GM19372 (cell line): ENCODE results near the gene BMERB1.
"Not testable (repeated sequence)": the region's sequence is repeated elsewhere in the genome, so short reads cannot be mapped to it uniquely, and the experiment has no call there.

Experiments
- ATAC-seq: cut with Tn5 transposase; IDR thresholded peaks from one replicate; pipeline ENCODE4 v1.9.1; 2021; ENCODE audit warnings: mild to moderate bottlenecking, low read depth, moderate library complexity; ENCODE audit not compliant: unreplicated experiment

The BMERB1 gene

DNA sequence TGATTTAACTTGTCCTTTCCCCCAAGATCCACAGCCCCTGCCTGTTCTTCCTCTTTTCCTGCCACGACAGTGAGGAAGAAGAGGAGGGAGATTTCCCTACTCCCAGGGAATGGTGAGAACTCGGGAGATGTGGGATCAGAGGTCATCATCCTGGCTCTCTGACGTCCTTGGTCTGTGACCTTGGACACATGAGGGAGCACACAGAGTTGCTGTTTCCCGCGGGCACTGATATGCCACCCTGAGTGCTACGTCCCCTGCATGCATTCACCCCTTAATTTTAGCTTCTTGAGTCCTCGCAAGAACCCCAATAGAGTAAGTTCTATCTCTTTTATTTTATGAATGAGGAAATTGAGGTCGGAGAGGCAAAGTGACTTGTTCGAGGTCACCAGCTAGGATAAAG is 85.4 kb downstream of the BMERB1 start:
- no peak for ATAC-seq

DNA sequence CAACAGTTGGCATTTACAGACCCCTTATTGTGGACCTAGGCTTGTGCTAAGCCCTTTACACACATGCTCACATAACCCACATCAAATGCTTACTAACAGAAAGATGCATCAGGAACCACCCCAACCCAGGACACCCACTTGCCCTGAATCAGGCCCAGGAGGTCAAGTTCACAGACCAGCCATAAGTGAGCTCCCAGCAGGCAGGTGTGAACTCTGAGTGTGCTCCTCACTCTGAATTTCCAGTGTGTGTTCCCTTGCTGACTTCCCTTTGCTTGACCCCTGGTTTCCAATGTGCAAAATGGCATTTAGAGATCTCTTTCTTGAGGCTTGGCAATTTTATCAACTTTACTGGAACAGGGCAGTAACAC is 87.0 kb downstream of the BMERB1 start:
- no peak for ATAC-seq

DNA sequence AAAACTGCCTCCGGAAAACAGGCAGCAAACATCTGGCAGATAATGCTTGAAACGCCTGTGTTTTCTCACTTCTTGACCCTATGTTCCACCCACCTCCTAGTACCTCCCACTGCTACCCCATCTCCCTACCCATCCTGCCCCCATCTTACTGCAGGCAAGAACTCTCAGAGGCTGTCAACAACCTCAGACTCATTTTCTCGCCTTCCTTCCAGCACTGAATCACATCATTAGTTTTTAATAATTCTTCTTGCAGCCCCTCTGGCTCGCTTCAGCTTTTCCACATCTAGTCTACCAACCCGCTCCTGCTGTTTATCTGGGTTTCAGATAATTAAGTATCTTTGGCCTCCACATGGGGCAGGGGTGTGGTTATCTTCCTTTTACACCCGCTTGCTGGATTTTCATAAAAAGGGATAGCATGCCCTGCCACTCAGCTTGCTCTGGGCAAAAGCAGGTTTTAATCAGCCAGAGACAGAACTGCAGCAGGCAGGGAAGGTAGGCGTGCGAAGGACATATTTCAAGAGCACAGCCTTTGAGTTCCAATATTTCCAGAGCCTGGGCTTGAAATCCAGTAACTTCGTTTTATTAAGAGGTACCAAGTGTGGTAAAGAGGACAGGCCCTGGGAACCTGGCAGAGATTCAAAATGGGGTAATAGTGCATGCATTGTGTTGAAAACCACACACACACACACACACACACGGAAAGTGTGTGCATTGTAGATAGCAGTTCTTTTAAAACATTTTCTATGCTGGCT is 87.5 kb downstream of the BMERB1 start:
- no peak for ATAC-seq

DNA sequence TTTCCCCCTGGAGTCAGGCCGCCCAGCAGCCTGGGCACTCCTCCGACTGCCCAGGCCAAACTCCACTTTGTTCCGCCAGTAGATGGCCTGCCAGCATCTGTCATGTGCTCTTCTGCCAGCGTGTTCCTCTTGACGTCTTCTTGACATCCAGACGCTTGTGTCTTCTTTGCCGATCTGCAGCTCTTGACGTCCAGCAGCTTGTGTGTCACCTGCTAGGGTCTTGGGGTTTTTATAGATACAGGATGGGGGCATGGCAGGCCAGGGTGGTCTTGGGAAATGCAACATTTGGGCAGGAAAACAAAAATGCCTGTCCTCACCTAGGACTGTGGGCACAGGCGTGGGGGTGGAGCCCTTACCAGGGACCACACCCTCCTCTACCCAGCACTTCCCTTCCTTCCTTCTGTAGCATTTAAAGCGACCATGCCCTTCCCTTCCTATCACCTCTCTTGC is 88.7 kb downstream of the BMERB1 start:
- ATAC-seq: no peak

DNA sequence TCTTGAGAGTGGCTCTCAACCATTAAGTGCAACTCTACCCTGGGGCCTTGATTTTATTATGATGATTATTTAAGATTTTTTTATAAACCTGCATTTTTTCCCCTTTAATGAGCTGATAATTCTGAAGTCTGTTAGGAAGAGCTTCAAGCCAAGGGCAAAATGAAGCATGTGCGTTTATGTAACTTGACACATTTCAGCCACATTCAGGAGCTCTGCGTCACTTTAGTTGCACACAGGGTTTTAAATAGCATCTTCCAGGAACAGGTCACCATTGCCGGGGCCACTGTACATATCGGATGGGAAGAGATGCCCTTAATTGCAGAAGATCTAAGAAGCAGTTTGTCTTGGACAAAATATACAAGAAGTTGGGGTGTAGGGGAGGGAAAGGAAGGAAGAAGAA is 89.6 kb downstream of the BMERB1 start:
- no peak for ATAC-seq

DNA sequence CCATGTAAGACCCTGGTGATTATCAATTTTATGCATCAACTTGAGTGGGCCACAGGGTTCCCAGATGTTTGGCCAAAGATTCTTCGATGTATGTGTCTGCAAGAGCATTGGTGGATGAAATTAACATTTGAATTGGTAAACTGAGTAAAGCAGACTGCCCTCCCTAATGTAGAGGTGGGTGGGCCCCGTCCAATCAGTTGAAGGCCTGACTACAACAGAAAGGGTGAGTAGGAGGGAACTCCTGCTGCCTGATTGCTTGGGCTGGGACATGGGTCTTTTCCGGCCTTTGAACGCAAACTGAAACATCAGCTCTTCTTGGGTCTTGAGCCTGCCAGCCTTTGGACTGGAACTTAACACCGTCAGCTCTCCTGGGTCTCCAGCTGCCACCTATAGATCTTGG is 90.6 kb downstream of the BMERB1 start:
- no peak for ATAC-seq

DNA sequence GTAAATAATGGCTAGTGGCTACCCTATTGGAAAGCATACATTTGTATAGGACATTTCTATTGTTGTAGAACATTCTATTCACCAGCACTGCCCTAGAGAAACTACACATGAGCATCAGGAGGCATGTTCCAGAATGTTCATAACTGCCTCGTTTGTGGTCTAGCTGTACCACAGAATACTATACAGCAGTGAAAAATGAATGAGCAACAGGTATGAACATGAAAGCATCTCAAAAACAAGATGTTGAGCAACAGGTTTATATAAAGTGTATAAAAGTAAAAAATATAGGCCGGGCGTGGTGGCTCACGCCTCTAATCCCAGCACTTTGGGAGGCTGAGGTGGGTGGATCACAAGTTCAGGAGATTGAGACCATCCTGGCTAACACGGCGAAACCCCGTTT is 91.7 kb downstream of the BMERB1 start:
- ATAC-seq: no peak

DNA sequence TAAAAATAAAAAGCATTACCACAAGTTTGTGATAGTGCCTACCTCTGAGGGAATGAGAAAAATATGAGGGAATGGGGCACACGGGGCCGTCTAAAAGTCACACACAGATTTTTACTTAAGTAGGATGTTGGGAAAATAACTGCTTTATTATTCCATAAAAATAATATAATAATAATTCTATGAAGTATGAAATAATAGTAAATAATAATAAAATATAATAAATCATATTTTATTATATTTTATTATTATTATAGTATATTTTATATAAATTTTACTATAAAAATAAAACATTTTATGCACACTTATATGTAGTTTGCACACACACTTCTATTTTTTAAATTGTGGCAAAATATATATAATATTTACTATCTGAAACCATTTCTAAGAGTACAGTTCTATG is 92.3 kb downstream of the BMERB1 start:
- no peak for ATAC-seq

DNA sequence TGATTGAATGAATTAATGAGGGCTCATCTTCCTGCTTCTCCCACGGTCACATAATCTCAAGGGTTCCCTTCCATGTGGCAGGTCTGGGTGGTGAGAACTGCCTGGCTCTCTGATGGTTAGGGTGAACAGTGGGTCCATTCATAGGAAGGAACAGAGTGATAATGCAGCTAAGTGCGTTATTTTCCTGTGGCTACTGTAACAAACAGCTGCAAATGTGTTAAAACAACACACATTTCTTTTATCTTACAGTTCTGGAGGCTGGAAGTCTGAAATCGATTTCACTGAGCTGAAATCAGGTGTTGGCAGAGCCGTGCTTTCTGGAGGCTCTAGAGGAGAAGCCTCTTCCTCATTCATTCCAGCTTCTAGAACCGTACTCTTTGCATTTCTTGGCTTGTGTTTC is 95.3 kb downstream of the BMERB1 start:
- ATAC-seq: no peak

DNA sequence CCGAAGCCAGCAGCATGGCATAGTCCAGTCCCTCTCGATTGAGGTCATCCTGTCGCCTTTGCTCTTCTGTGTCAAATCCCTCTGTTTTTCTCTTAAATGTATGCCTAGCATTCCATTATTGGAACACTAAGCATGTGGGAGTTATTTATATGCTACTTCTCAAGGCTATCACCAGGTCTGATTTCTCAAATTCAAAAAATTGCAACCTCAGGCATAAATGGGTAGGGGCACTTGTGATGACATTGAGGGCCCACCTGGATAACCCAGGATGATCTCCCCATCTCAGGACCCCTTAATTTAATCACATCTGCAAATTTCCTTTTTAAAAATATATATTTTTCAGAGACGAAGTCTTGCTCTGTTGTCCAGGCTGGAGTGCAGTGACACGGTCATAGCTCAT is 95.7 kb downstream of the BMERB1 start:
- no peak for ATAC-seq

DNA sequence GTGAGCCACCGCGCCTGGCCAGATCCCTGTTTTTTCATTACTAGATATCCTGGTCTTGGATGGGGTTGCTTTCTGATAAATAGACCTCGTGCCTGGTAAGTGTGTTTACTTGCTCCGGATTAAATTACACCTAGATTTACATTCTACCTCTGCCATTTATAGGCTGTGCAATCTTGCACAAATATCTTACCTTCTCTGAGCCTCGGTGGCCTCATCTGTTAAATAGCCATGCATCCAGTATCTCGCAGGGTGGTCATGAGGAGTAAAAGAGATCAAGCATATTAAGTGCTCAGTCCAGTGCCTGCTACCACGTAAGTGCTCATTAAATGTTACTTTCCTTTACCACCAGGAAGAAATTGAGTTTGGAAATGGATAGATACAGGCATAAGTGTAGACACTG is 98.4 kb downstream of the BMERB1 start:
- ATAC-seq: no peak

DNA sequence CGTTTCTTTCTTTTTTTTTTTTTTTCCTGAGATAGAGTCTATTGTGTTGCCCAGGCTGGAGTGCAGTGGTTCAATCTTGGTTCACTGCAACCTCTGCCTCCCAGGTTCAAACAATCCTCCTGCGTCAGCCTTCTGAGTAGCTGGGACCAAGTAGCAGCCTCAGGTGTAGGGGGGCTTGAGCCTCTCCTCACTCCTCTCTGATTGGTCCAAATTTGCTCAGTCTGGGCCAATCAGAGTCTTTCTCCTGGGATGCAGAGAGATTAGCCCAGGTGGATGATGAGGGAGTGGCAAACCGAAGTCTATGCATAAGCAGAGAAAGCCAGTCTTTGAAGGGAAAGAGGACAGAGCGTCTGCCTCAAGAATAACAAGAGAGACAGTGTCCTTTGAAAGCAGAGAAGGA is 99.0 kb downstream of the BMERB1 start:
- ATAC-seq: no peak

DNA sequence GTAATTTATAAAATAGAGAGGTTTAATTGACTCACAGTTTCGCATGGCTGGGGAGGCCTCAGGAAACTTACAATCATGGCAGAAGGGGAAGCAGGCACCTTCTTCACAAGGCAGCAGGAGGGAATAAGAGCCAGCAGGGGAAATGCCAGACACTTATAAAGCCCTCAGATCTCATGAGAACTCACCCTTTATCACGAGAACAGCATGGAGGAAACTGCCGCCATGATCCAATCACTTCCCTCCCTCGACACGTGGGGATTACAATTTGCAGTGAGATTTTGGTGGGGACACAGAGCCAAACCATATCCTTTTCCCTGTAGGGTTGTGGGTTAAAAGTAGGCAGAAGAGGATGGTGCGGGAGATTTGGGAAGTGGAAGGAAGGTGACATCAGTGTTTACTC is 101.4 kb downstream of the BMERB1 start:
- ATAC-seq: no peak

DNA sequence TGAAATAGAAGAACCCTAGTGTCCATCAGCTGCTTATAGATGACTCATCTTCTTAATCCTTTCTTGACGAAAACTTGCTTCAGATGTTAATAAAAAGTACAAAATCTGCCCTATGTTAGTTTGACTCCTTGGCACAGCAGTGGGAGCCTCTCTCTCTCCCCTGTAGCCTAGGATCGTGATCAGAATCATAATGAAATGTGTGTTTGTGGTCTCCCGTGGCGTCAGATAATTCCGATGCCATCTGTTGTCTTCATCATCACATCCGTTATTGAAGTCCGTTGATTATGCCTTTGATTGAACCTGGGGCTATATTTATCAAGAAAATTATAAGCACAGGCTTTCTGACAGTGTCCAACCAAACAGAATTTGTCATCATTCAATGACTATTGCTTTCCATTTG is 102.5 kb downstream of the BMERB1 start:
- ATAC-seq: no peak

DNA sequence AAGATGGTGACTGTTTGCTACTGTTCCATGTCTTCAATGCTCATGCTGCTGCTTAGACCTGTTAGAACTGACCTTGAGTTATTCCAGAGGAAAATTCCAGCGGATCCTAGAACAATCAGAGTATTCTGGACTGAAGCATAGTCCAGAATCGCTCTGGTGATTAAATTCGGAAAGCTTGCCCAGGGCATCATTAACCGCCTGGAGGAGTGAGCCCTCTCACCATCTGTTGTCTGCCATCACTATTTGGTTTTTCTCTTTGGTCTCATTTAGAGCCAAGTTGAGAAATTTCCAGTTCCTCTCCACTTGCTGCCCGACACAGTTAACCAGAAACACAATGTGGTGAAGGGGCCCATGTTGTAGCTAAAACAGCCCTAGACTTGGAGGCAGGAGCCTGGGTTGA is 104.1 kb downstream of the BMERB1 start:
- no peak for ATAC-seq

DNA sequence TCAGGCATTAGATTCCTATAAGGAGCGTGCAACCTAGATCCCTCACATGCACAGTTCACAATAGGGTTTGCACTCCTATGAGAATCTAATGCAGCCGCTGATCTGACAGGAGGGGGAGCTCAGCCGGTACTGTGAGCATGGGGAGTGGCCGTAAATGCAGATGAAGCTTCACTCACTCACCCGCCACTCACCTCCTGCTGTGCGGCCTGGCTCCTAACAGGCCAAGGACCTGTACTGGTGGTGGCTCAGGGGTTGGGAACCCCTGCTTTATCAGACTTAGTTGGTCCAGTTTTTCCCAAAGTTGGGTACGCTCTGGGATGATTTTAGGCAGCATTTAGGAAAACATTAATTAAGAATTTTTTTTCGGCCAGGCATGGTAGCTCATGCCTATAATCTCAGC is 104.8 kb downstream of the BMERB1 start:
- ATAC-seq: no peak

DNA sequence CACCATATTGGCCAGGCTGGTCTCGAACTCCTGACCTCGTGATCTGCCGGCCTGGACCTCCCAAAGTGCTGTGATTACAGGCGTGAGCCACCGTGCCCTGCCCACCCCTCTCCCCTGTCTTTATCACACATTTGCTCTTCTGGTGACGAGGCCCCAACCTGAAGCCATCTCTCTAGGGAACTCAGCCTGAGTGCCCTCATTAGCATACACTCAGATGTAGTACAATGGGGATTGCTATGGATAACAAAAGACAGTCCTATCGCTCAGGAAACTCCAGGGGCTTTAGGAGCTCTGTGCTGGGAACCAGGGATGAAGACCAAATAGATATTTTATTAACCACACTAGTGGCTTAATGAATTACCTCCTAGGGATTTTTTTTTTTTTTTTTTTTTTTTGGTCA is 107.9 kb downstream of the BMERB1 start:
- no peak for ATAC-seq

DNA sequence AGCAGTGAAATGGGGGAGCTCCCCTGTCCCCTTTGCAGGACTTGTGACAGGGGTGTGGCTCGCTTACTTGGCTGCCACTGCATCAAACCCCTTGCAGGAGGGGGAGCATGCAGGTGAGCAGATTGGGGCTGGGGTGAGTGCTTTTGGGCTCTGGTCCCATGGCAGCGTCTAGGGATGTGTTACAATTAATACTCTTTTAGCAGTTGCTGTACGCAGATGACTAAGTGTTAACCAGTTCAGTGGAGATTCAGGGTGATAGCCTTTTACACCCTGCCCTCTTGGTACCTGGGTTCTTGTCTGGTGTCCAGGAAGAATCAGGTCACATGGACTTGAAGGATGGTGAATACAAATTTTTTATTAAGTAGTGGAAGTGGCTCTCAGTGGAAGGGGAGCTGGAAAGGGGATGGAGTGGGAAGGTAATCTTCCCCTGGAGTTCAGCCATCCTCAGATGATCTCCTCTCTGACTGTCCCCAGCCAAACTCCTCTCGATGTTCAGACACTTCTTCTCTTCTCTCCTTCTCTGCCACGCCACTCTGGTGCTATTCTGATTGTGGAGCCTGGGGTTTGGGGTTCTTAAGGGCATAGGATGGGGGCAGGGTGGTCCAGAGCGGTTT is 108.5 kb downstream of the BMERB1 start:
- ATAC-seq: no peak

DNA sequence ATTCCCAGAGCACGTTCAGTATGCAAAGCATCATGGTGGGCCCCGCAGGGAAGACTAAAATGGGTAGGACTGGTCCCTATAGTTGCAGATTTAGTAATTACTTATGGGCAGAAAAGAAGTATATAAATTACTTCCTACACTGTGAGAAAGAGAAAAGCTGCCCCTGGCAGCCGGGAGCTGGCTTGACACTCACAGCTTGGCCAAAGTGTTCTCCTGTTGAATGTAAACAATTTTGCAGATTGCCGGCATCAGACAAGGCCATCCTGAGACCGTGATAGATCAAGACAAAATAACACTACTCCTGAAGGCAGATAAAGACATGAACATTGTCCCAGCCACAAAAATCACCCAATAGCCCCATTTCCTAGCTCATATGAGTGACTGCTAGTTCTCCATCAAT is 110.0 kb downstream of the BMERB1 start:
- ATAC-seq: no peak

DNA sequence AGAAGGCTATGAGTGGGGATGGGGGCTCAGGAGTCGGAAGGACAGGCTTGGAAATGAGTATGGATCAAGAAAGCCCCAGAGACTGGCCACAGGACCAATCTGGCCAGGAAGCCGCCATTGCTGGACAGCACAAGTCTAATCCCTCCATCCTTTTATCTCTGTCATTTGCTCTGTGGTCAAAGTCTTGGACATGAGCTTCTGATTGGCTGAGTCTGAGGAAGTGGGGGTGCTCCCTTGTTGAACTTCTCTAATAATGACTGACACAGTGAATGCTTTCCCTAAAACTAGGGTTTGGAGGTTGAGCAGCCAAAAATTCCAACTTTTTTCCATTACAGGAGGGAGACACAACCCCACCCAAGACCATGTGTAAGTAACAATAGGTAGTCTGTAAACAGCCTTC is 111.2 kb downstream of the BMERB1 start:
- no peak for ATAC-seq

DNA sequence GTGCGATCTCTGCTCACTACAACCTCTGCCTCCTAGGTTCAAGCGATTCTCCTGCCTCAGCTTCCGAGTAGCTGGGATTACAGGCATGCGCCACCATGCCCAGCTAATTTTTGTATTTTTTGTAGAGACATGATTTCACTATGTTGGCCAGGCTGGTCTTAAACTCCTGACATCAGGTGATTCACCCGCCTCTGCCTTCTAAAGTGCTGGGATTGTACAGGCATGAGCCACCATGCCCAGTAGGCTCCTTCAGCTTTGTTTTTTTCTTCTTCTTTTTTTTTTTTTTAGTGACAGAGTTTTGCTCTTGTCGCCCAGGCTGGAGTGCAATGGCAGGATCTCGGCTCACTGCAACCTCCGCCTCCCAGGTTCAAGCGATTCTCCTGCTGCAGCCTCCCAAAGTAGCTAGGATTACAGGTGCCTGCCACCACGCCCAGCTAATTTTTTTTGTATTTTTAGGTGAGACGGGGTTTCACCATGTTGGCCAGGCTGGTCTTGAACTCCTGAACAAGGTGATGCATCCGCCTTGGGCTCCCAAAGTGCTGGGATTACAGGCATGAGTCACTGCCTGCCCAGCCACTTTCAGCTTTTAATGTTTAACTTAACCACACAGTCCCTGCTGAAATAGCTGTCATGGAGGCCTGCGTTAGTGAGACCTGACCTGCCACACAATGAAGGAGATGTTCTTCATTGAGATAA is 112.8 kb downstream of the BMERB1 start:
- ATAC-seq: not testable (repeated sequence)

DNA sequence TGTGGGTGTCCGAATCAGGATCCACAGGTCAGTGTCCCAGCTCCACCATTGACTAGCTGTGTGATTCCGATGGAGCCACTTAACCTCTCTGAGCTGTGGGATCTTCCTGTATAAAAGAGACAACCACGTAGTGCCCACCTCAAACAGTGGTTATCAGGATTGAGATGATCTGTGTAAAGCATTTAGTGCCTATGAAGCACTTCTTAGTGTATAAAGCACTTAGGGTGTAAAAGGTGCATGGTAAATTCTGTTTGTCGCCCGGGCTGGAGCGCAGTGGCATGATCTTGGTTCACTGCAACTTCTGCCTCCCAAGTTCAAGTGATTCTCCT is 113.3 kb downstream of the BMERB1 start:
- ATAC-seq: no peak
